ENCODE measurements around the gene NAV2.

Gene NAV2

GRCh38 chr11:19853016-19853415 lies 140.4 kb downstream of the NAV2 start:
- DNase-seq (ENCODE audit: extremely low read depth in 1 of 2, low read depth in 1 of 2), result no peak

GRCh38 chr11:19853920-19854319 lies 141.3 kb downstream of the NAV2 start:
- DNase-seq (ENCODE audit: extremely low read depth in 1 of 2, low read depth in 1 of 2), result no peak

GRCh38 chr11:19861171-19861570 lies 148.5 kb downstream of the NAV2 start:
- DNase-seq (ENCODE audit: extremely low read depth in 1 of 2, low read depth in 1 of 2), result no peak

- DNase-seq (ENCODE audit: extremely low read depth in 1 of 2, low read depth in 1 of 2), result no peak
Measured at GRCh38 chr11:19862091-19862490, 149.5 kb downstream of the NAV2 start.

- DNase-seq (ENCODE audit: extremely low read depth in 1 of 2, low read depth in 1 of 2), result no peak
Measured at GRCh38 chr11:19864141-19865140, 151.8 kb downstream of the NAV2 start.

GRCh38 chr11:19866037-19866436 lies 153.4 kb downstream of the NAV2 start:
- no peak for DNase-seq (ENCODE audit: extremely low read depth in 1 of 2, low read depth in 1 of 2)

GRCh38 chr11:19866521-19866920 lies 153.9 kb downstream of the NAV2 start:
- no peak for DNase-seq (ENCODE audit: extremely low read depth in 1 of 2, low read depth in 1 of 2)

GRCh38 chr11:19867064-19867463 lies 154.4 kb downstream of the NAV2 start:
- no peak for DNase-seq (ENCODE audit: extremely low read depth in 1 of 2, low read depth in 1 of 2)

- no peak for DNase-seq (ENCODE audit: extremely low read depth in 1 of 2, low read depth in 1 of 2)
Measured at GRCh38 chr11:19868281-19868821, 155.7 kb downstream of the NAV2 start.

- DNase-seq (ENCODE audit: extremely low read depth in 1 of 2, low read depth in 1 of 2), result no peak
Measured at GRCh38 chr11:19868871-19869270, 156.2 kb downstream of the NAV2 start.

- DNase-seq (ENCODE audit: extremely low read depth in 1 of 2, low read depth in 1 of 2), result no peak
Measured at GRCh38 chr11:19869466-19869865, 156.8 kb downstream of the NAV2 start.

GRCh38 chr11:19869946-19870589 lies 157.4 kb downstream of the NAV2 start:
- no peak for DNase-seq (ENCODE audit: extremely low read depth in 1 of 2, low read depth in 1 of 2)

- no peak for DNase-seq (ENCODE audit: extremely low read depth in 1 of 2, low read depth in 1 of 2)
Measured at GRCh38 chr11:19871531-19871930, 158.9 kb downstream of the NAV2 start.

GRCh38 chr11:19872512-19873145 lies 160.0 kb downstream of the NAV2 start:
- no peak for DNase-seq (ENCODE audit: extremely low read depth in 1 of 2, low read depth in 1 of 2)

- no peak for DNase-seq (ENCODE audit: extremely low read depth in 1 of 2, low read depth in 1 of 2)
Measured at GRCh38 chr11:19873730-19874129, 161.1 kb downstream of the NAV2 start.

GRCh38 chr11:19874266-19874665 lies 161.6 kb downstream of the NAV2 start:
- no peak for DNase-seq (ENCODE audit: extremely low read depth in 1 of 2, low read depth in 1 of 2)

GRCh38 chr11:19876750-19877149 lies 164.1 kb downstream of the NAV2 start:
- no peak for DNase-seq (ENCODE audit: extremely low read depth in 1 of 2, low read depth in 1 of 2)

- no peak for DNase-seq (ENCODE audit: extremely low read depth in 1 of 2, low read depth in 1 of 2)
Measured at GRCh38 chr11:19878520-19878919, 165.9 kb downstream of the NAV2 start.

GRCh38 chr11:19879307-19880087 lies 166.9 kb downstream of the NAV2 start:
- DNase-seq (ENCODE audit: extremely low read depth in 1 of 2, low read depth in 1 of 2), result no peak

- DNase-seq (ENCODE audit: extremely low read depth in 1 of 2, low read depth in 1 of 2), result no peak
Measured at GRCh38 chr11:19880088-19880345, 167.4 kb downstream of the NAV2 start.

- no peak for DNase-seq (ENCODE audit: extremely low read depth in 1 of 2, low read depth in 1 of 2)
Measured at GRCh38 chr11:19881177-19881576, 168.5 kb downstream of the NAV2 start.

All from stimulated activated CD8-positive, alpha-beta memory T cell treated with anti-CD3 and anti-CD28 coated beads, Interleukin-7, amount 100 ng/mL, for 48 hours (primary cell).